ENCODE measurements around the gene PTPN1. TPM values are rescaled to one million over a fixed set of nuclear protein-coding genes. Genes with fewer than 3 reads are reported as not detected.

The PTPN1 gene
- total and polyA plus RNA-seq, 2 of the 13 experiments (the other 11 are each of a cell fraction or from before 2014, with no cell fraction given): 17.7 to 37.2 TPM

- TF ChIP-seq ZBTB42 (CRISPR knock-in tag; IDR thresholded peaks at IDR 0.05): no peak
- no peak for TF ChIP-seq MNT (IDR thresholded peaks at IDR 0.05)
- no peak for TF ChIP-seq ZNF3 (CRISPR knock-in tag; IDR thresholded peaks at IDR 0.05)
- TF ChIP-seq ZNF510 (CRISPR knock-in tag; IDR thresholded peaks at IDR 0.05; ENCODE audit: low read depth): 0 out of 2 replicates have a peak, but pooled peaks have one; percentile 39
- TF ChIP-seq ZBTB7B (CRISPR knock-in tag; IDR thresholded peaks at IDR 0.05): 0 out of 2 replicates have a peak, but pooled peaks have one; percentile 50
- peak; percentile 98 for TF ChIP-seq CTCF (CRISPR knock-in tag; IDR thresholded peaks at IDR 0.05)
- TF ChIP-seq RNF2 (conservative IDR thresholded peaks at IDR 0.05; ENCODE audit: low read depth): no peak
- no peak; the same call in 1 of the 2 replicates for TF ChIP-seq ZNF274 (CRISPR knock-in tag; IDR thresholded peaks at IDR 0.05)
- TF ChIP-seq PITX1 (CRISPR knock-in tag; IDR thresholded peaks at IDR 0.05): 0 out of 2 replicates have a peak, but pooled peaks have one; percentile 30
- TF ChIP-seq TARDBP (CRISPR knock-in tag; IDR thresholded peaks at IDR 0.05): 0 out of 2 replicates have a peak, but pooled peaks have one; percentile 69
- 0 out of 2 replicates have a peak, but pooled peaks have one; percentile 28 for TF ChIP-seq BRF2 (CRISPR knock-in tag; IDR thresholded peaks at IDR 0.05)
- no peak for TF ChIP-seq ZC3H13 (CRISPR knock-in tag; IDR thresholded peaks at IDR 0.05)
- no peak for TF ChIP-seq SOX6 (IDR thresholded peaks at IDR 0.05)
- peak; percentile 54; the same call in 1 of the 2 replicates for TF ChIP-seq SOX6 (CRISPR knock-in tag; IDR thresholded peaks at IDR 0.05)
- TF ChIP-seq ZNF558 (CRISPR knock-in tag; IDR thresholded peaks at IDR 0.05; ENCODE audit: borderline replicate concordance): no peak
- TF ChIP-seq KDM4B (CRISPR knock-in tag; IDR thresholded peaks at IDR 0.05): peak; percentile 87; the same call in 1 of the 2 replicates
- no peak; the same call in 1 of the 2 replicates for TF ChIP-seq ZSCAN21 (CRISPR knock-in tag; IDR thresholded peaks at IDR 0.05; ENCODE audit: borderline replicate concordance)
- TF ChIP-seq RBM22 (optimal IDR thresholded peaks at IDR 0.05; ENCODE audit: low read length): no peak
- TF ChIP-seq ZNF672 (CRISPR knock-in tag; IDR thresholded peaks at IDR 0.05): no peak
- TF ChIP-seq MYNN (CRISPR knock-in tag; IDR thresholded peaks at IDR 0.05; ENCODE audit: low read depth): no peak
- no peak for TF ChIP-seq ZBTB21 (CRISPR knock-in tag; IDR thresholded peaks at IDR 0.05)
- no peak for TF ChIP-seq ARHGAP35 (CRISPR knock-in tag; IDR thresholded peaks at IDR 0.05; ENCODE audit: borderline replicate concordance)
- TF ChIP-seq MAFK (conservative IDR thresholded peaks at IDR 0.05 in 1 of 2, IDR thresholded peaks at IDR 0.05 in 1 of 2; ENCODE audit: low read length in 2 of 2): no peak
- TF ChIP-seq NCOA5 (CRISPR knock-in tag; IDR thresholded peaks at IDR 0.05): no peak
- TF ChIP-seq FOXJ3 (CRISPR knock-in tag; IDR thresholded peaks at IDR 0.05; ENCODE audit: borderline replicate concordance): no peak
- no peak for TF ChIP-seq ZNF768 (CRISPR knock-in tag; IDR thresholded peaks at IDR 0.05)
- peak; percentile 94 for TF ChIP-seq REPIN1 (CRISPR knock-in tag; IDR thresholded peaks at IDR 0.05; ENCODE audit: borderline replicate concordance, low read depth)
- TF ChIP-seq FOXM1 (CRISPR knock-in tag; IDR thresholded peaks at IDR 0.05): no peak
Measured at GRCh38 chr20:50478162-50478990, 31.8 kb upstream of the PTPN1 start (continued).
